Head of caudate nucleus (tissue), 42 donors: ENCODE data around the gene PPP1R13L.
"Not testable (repeated sequence)": the region's sequence is repeated elsewhere in the genome, so short reads cannot be mapped to it uniquely, and the experiment has no call there.

Experiments
- DNase-seq, 42 donors: peaks; one replicate each; pipeline versions ENCODE4 v3.0.0 to v3.0.0-alpha.2; 2020 to 2021; ENCODE audit warnings: mixed read lengths in 7 of 42
- intact Hi-C: fragments of 100-400 bp; cut with DNase I; formaldehyde crosslinking; loops from one replicate; pipeline ENCODE4 v1.15.0; 2022

PPP1R13L gene

DNA sequence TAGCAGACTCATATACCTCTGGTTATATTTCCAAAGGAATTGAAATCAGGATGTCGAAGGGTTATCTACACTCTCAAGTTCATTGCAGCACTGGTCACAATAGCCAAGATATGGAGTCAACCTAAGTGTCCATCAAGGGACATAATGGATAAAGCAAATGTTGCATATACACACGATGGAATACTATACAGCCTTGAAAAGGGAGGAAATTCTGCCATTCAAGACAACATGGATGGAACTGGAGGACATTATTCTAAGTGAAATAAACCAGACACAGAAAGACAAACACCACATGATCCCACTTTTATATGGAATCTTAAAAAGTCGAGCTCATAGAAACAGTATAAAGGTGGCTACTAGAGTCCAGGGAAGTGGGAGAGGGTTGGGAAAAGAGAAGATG lies 32.5 kb upstream of the PPP1R13L start:
- intact Hi-C loops: no loop called here
- no peak for DNase-seq

DNA sequence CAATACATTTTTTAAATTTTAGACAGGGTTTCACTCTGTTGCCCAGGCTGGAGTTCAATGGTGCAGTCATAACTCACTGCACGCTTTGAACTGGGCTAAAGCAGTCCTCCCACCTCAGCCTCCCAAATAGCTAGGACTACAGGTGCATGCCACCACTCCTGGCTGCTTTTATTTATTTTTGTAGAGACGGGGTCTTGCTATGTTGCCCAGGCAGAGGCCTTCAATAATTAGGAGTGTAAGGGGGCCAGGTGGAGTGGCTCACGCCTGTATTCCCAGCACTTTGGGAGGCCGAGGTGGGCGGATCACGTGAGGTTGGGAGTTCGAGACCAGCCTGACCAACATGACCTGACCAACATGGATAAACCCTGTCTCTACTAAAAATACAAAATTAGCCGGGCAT lies 27.7 kb upstream of the PPP1R13L start:
- intact Hi-C loops, DNase-seq: not testable (repeated sequence)

DNA sequence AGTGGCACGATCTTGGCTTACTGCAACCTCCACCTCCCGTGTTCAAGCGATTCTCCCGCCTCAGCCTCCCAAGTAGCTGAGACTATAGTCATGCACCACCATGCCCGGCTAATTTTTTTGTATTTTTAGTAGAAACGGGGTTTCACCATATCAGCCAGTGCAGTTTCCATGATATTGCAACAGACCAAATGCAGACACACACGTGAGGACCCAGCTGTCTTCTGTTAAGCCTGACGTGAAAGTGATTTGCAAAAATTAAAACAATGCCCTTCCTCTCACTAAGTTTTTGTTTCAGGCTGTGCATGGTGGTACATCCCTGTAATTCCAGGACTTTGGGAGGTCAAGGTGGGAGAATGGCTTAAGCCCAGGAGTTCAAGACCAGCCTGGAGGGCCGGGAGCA lies 26.1 kb upstream of the PPP1R13L start:
- intact Hi-C loops, DNase-seq: not testable (repeated sequence)

DNA sequence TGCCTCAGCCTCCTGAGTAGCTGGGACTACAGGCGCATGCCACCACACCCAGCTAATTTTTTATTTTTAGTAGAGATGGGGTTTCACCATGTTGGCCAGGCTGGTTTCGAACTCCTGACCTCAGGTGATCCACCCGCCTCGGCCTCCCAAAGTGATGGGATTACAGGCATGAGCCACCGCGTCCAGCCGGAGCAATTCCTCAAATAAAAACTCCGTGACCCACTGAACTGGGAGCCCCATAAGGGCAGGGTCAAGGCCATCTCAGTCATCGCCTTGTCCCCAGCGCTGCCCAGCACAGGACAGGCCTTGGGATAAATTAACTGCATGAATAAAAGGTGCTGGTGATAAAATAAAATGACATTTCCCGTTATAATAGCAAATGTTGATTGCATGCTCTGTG lies 25.0 kb upstream of the PPP1R13L start:
- DNase-seq, intact Hi-C loops: not testable (repeated sequence)

GRCh38 chr19:45428384-45429231 lies 23.7 kb upstream of the PPP1R13L start:
- DNase-seq: no peak
- intact Hi-C loops: no loop called here

DNA sequence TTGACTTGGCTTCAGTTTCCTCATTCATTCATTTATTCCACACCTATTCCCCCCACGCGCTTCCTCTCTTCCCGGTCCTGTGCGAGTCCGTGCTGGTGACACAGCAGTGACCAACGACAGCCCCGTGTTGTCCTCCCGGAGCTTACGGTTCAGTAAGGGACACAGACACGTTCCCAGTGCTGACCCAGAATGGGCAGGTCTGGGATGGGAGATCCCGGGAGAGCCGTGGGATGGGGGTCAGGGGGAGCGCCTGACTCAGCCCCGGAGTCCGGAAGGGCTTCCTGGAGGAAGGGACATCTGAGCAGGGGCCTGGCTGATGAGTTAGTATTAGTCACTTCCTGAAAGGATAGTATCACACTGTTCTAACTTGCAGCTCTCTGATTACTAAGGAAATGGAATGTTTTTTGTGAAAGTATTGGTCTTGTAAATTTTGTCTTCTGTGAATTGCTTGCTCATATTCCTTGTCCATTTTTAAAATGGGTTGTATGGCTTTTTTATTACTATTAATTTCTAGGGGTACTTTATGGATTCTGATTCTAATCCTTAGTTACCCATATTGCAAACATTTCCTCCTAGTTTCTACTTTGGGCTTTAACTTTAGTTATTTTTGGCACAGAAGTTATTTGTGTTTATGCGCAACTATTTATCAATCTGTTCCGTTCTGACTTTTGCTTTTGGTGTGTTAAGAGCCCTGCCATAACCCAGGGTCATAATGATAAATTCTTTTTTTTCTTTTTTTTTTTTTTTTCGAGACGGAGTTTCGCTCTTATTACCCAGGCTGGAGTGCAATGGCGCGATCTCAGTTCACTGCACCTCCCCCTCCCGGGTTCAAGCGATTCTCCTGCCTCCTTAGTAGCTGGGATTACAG lies 19.6 kb upstream of the PPP1R13L start:
- peak in 13 of 42 donors; percentile 20 to 69 (median 26) for DNase-seq
- intact Hi-C loops: no loop called here

GRCh38 chr19:45423589-45424190 lies 18.8 kb upstream of the PPP1R13L start, which contains the start of gene ERCC1:
Gene ERCC1 (minus strand): TSS chr19:45423917. CDS start chr19:45423374, 543 bp downstream.
- peak; percentile 80 to 96 (median 91) for DNase-seq
- intact Hi-C loops: no loop called here

DNA sequence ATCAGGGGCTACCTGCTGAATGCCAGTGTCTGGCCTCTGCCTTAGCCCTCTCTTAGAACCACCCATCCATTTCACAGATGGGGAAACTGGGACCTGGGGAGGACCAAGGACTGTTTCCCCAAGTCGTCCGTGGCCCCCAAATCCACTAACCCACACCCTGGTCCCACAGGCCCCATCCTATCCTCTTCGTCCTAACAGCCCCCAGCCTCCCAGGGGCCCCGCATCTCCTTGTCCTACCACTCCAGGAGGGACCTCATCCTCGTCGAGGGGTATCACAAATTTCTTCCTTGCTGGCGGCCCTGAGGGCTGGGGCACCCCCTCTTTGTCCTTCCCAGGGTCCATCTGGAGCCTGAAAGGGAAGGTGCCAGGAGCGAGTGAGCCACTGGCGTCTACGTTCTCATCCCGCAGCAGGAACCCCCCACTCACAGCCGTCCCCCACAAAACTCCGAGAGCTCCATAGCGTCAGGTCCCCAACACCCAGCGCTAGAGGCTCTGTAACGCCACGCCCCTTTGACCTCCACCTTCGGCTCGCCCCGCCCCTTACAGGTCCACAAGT lies 18.2 kb upstream of the PPP1R13L start:
- intact Hi-C loops: no loop called here
- peak in 3 of 42 donors; percentile 84 to 92 (median 90) for DNase-seq

- intact Hi-C loops: no loop called here
- DNase-seq: no peak
Measured at GRCh38 chr19:45421947-45422498, 17.2 kb upstream of the PPP1R13L start.

DNA sequence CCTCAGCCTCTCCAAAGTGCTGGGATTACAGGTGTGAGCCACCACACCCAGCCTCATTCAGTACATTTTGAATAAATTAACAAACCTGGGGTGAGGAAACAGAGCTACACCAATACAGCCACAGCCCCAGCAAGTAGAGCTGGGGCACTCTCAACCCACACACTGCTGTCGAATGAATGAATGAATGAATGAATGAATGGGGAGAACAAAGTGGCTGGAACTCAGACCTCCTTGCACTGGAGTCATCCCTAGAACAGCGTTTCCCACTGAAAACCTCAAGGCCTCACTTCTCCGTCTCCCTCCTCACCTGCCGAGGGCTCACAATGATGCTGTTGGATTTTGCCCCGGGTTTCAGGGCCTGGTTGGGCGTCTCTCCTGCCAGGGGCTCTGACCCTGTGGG lies 16.0 kb upstream of the PPP1R13L start:
- intact Hi-C loops: no loop called here
- no peak for DNase-seq

DNA sequence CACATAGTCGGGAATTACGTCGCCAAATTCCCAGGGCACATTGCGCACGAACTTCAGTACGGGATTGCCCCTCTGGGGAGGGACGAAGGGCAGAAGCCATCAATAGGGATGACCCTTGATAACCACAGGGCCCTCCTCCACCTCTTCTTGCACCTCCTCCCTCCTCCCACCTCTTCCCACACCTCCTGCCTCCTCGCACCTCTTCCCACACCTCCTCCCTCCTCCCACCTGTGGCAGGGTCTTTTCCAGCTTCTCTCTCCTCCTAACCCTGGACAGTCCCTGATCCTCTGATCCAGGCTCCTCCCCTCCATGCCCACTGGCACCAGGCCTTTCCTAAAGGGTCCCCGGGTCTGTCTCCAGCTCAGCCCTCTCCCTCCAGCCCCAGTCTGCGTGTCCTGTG lies 15.5 kb upstream of the PPP1R13L start:
- intact Hi-C loops: no loop called here
- no peak for DNase-seq

DNA sequence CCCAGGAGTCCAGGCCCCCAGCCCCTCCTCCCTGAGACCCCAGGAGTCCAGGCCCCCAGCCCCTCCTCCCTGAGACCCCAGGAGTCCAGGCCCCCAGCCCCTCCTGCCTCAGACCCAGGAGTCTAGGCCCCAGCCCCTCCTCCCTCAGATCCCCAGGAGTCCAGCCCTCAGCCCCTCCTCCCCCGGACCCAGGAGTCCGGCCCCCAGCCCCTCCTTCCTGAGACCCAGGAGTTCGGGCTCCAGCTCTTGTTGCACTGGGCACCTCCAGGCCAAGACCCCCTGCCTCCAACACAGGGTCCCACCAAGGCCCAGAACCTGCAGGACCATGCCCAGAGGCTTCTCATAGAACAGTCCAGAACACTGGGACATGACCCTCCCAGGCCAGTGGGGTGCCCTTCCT lies 15.0 kb upstream of the PPP1R13L start:
- intact Hi-C loops: no loop called here
- DNase-seq: no peak

GRCh38 chr19:45419396-45419795 lies 14.5 kb upstream of the PPP1R13L start:
- intact Hi-C loops: no loop called here
- DNase-seq: peak in 31 of 42 donors; percentile 22 to 71 (median 54)

DNA sequence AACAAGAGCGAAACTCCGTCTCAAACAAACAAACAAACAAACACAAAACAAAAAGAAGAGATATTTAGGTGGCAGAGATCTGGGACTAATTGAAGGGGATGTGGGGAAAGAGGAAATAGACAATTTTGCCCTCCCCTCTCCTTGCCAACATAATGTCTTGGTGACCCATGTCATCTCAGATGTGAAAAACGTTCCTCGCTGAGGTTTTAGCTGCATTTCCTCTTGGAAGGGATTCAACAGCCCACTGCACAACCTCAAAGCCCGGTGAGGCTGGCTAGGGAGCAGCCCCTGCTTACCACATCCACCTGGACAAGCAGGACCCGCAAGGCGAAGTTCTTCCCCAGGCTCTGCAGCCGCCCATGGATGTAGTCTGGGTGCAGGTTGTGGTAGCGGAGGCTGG lies 13.9 kb upstream of the PPP1R13L start:
- intact Hi-C loops: no loop called here
- no peak for DNase-seq

GRCh38 chr19:45417151-45417550 lies 12.3 kb upstream of the PPP1R13L start:
- DNase-seq: no peak
- intact Hi-C loops: no loop called here

GRCh38 chr19:45414468-45414867 lies 9.6 kb upstream of the PPP1R13L start:
- DNase-seq: no peak
- intact Hi-C loops: no loop called here

DNA sequence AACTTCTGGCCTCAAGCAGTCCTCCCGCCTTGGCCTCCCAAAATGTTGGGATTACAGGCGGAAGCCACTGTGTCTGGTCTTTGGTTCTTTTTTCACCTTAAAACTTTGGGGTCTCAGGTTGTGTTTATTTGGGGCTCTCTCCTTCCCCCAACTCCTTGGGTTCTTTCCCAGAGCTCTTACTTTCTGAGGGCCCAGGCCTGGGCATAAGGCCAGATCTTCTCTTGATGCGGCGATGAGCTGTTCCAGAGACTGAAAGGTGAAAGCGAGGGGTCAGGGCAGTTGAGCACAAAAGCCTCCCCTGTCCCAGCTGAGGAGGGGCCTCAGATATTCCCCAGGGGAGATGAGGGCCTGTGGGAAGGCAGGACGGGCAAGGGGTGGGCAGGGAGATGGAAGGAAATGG lies 8.6 kb upstream of the PPP1R13L start:
- intact Hi-C loops: no loop called here
- no peak for DNase-seq

GRCh38 chr19:45410330-45410729 lies 5.5 kb upstream of the PPP1R13L start:
- DNase-seq, intact Hi-C loops: not testable (repeated sequence)

- DNase-seq: no peak
- intact Hi-C loops: no loop called here
Measured at GRCh38 chr19:45409557-45409920, 4.7 kb upstream of the PPP1R13L start.
